GM12878 (cell line): Measurements from ENCODE around the gene MED1.

Experiments used
- BCL11A ChIP-seq: IDR thresholded peaks from 2 replicates; pipeline ENCODE4 v1.6.1; 2011; ENCODE audit warnings: low read depth, low read length
- BCL3 ChIP-seq: IDR thresholded peaks from 2 replicates; pipeline ENCODE4 v1.6.1; 2011; ENCODE audit warnings: borderline replicate concordance, low read depth, mild to moderate bottlenecking, moderate library complexity, low read length; ENCODE audit not compliant: insufficient read depth, poor library complexity, severe bottlenecking
- BHLHE40 ChIP-seq, 2 experiments: fragments of 450-650 bp in 1 of 2; IDR thresholded peaks; 2 replicates each; pipeline ENCODE4 v1.6.1; 2011 to 2017; ENCODE audit warnings: low read depth in 2 of 2, borderline replicate concordance in 1 of 2, improper control_type of control experiment in 1 of 2, low read length in 1 of 2, mild to moderate bottlenecking in 1 of 2
- DPF2 ChIP-seq: fragments of 450-650 bp; IDR thresholded peaks from 2 replicates; pipeline ENCODE4 v1.6.1; 2017; ENCODE audit warnings: mild to moderate bottlenecking
- JUNB ChIP-seq: IDR thresholded peaks from 2 replicates; pipeline ENCODE4 v1.6.1; 2016; ENCODE audit warnings: antibody characterized with exemption, mild to moderate bottlenecking
- NR2F1 ChIP-seq: fragments of 450-650 bp; conservative IDR thresholded peaks from 2 replicates; pipeline ENCODE4 v1.6.1; 2017; ENCODE audit warnings: mild to moderate bottlenecking
- POLR2A ChIP-seq: IDR thresholded peaks from 2 replicates; pipeline ENCODE4 v1.6.1; 2011; ENCODE audit warnings: low read depth, mild to moderate bottlenecking, low read length
- POLR2AphosphoS5 ChIP-seq: IDR thresholded peaks from 2 replicates; pipeline ENCODE4 v1.6.1; 2011; ENCODE audit warnings: mild to moderate bottlenecking, low read length, inconsistent platforms
- TAF1 ChIP-seq: IDR thresholded peaks from 2 replicates; pipeline ENCODE4 v1.6.1; 2011; ENCODE audit warnings: mild to moderate bottlenecking, low read depth, low read length, borderline replicate concordance
- YY1 ChIP-seq: IDR thresholded peaks from 2 replicates; pipeline ENCODE4 v1.6.1; 2011; ENCODE audit warnings: low read depth, mild to moderate bottlenecking, low read length
- ZNF207 ChIP-seq: fragments of 450-650 bp; IDR thresholded peaks from 2 replicates; pipeline ENCODE4 v1.6.1; 2014; ENCODE audit warnings: antibody characterized with exemption, mild to moderate bottlenecking, borderline replicate concordance
- TF ChIP-seq, protein P1 (sequence below): fragments of 450-650 bp; IDR thresholded peaks from 2 replicates; pipeline ENCODE4 v1.6.1; 2018; ENCODE audit warnings: mild to moderate bottlenecking, low read depth, moderate library complexity; ENCODE audit not compliant: partially characterized antibody
- TF ChIP-seq, protein P2 (sequence below), 3 experiments: IDR thresholded peaks in 2 of 3; conservative IDR thresholded peaks in 1 of 3; 2 replicates each; pipeline ENCODE4 v1.5.1; 2011; ENCODE audit warnings: low read depth in 3 of 3, low read length in 3 of 3, mild to moderate bottlenecking in 3 of 3, control low read depth in 2 of 3, moderate library complexity in 2 of 3, inconsistent platforms in 1 of 3, mixed read lengths in 1 of 3; ENCODE audit not compliant: control insufficient read depth in 2 of 3, insufficient read depth in 1 of 3; ENCODE audit errors: extremely low read depth in 1 of 3

DNA sequence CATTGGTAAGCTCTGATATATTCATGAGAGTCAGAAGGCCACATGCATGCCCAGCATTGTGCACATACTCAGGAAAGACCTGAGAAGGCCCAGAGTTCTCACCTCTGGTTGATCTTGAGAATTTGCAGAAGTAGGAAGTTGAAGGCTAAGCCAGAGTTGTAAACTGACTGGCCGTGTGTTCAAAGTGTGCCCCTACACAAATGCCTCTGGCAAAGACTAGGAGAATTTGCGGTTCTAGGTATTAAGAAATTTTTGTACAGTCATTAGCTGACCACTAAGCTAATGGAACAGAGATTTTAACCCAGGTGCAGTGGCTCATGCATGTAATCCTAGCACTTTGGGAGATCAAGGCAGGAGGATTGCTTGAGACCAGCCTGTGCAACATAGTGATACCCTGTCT is 74.6 kb downstream of the MED1 start:
- TF ChIP-seq BCL11A (no peak), POLR2A (no peak), ZNF207 (no peak), POLR2AphosphoS5 (no peak), DPF2 (no peak), TAF1 (no peak), BHLHE40 (IDR thresholded peaks at IDR 0.05; ENCODE audit: borderline replicate concordance in 1 of 2, low read depth in 2 of 2, low read length in 1 of 2) (no peak), NR2F1 (no peak), YY1 (no peak), BCL3 (no peak), JUNB (0 out of 2 replicates have a peak, but pooled peaks have one; percentile 7)
- TF ChIP-seq, protein P1, sequence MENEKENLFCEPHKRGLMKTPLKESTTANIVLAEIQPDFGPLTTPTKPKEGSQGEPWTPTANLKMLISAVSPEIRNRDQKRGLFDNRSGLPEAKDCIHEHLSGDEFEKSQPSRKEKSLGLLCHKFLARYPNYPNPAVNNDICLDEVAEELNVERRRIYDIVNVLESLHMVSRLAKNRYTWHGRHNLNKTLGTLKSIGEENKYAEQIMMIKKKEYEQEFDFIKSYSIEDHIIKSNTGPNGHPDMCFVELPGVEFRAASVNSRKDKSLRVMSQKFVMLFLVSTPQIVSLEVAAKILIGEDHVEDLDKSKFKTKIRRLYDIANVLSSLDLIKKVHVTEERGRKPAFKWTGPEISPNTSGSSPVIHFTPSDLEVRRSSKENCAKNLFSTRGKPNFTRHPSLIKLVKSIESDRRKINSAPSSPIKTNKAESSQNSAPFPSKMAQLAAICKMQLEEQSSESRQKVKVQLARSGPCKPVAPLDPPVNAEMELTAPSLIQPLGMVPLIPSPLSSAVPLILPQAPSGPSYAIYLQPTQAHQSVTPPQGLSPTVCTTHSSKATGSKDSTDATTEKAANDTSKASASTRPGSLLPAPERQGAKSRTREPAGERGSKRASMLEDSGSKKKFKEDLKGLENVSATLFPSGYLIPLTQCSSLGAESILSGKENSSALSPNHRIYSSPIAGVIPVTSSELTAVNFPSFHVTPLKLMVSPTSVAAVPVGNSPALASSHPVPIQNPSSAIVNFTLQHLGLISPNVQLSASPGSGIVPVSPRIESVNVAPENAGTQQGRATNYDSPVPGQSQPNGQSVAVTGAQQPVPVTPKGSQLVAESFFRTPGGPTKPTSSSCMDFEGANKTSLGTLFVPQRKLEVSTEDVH = no peak
- TF ChIP-seq, protein P2, sequence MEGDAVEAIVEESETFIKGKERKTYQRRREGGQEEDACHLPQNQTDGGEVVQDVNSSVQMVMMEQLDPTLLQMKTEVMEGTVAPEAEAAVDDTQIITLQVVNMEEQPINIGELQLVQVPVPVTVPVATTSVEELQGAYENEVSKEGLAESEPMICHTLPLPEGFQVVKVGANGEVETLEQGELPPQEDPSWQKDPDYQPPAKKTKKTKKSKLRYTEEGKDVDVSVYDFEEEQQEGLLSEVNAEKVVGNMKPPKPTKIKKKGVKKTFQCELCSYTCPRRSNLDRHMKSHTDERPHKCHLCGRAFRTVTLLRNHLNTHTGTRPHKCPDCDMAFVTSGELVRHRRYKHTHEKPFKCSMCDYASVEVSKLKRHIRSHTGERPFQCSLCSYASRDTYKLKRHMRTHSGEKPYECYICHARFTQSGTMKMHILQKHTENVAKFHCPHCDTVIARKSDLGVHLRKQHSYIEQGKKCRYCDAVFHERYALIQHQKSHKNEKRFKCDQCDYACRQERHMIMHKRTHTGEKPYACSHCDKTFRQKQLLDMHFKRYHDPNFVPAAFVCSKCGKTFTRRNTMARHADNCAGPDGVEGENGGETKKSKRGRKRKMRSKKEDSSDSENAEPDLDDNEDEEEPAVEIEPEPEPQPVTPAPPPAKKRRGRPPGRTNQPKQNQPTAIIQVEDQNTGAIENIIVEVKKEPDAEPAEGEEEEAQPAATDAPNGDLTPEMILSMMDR (IDR thresholded peaks at IDR 0.05 in 2 of 3, conservative IDR thresholded peaks at IDR 0.05 in 1 of 3; ENCODE audit: control insufficient read depth in 2 of 3, extremely low read depth in 1 of 3, insufficient read depth in 1 of 3, low read depth in 3 of 3, low read length in 3 of 3) = no peak
